Sigmoid colon (tissue), 7 donors: ENCODE data around the gene STAT5A. TPM values are rescaled to one million over a fixed set of nuclear protein-coding genes. Genes with fewer than 3 reads are reported as not detected.
A peak's percentile ranks its signal among the peaks of the same experiment; 100 is the strongest.

Source experiments
- DNase-seq: peaks from one replicate; pipeline ENCODE4 v3.0.0-alpha.2; 2019
- H3K27ac ChIP-seq, 4 donors: fragments of 200-600 bp; sonication (generic); one replicate each; pipeline ENCODE4 v1.5.1; 2016 to 2019; ENCODE audit warnings: mild to moderate bottlenecking in 1 of 4
- H3K27me3 ChIP-seq, 3 donors: fragments of 200-600 bp; sonication (generic); one replicate each; pipeline ENCODE4 v1.5.1; 2019; ENCODE audit warnings: mild to moderate bottlenecking in 1 of 3
- H3K36me3 ChIP-seq, 4 donors: fragments of 200-600 bp; sonication (generic); one replicate each; pipeline ENCODE4 v1.5.1; 2016 to 2019
- H3K4me1 ChIP-seq, 4 donors: fragments of 200-600 bp; sonication (generic); one replicate each; pipeline ENCODE4 v1.5.1; 2017 to 2019
- H3K4me3 ChIP-seq, 4 donors: fragments of 200-600 bp; sonication (generic); one replicate each; pipeline ENCODE4 v1.5.1; 2017 to 2019; ENCODE audit warnings: mild to moderate bottlenecking in 2 of 4, moderate library complexity in 1 of 4
- H3K9me3 ChIP-seq, 4 donors: fragments of 200-600 bp in 3 of 4; sonication (generic) in 3 of 4; one replicate each; pipeline versions ENCODE4 v1.5.1 to v1.6.1; 2013 to 2019
- CTCF ChIP-seq, 4 experiments: fragments of 450-650 bp in 3 of 4; fragments of 200-600 bp in 1 of 4; IDR thresholded peaks; one replicate each; pipeline ENCODE4 v1.5.1; 2016 to 2019; ENCODE audit warnings: antibody characterized with exemption in 4 of 4, mild to moderate bottlenecking in 3 of 4, moderate library complexity in 2 of 4
- EP300 ChIP-seq, 4 donors: sonication (generic); formaldehyde crosslinking; IDR thresholded peaks; one replicate each; pipeline ENCODE4 v1.6.1; 2017; ENCODE audit warnings: antibody characterized with exemption in 4 of 4
- POLR2A ChIP-seq, 2 donors: fragments of 450-650 bp; IDR thresholded peaks; one replicate each; pipeline ENCODE4 v1.6.1; 2016; ENCODE audit warnings: antibody characterized with exemption in 2 of 2, mild to moderate bottlenecking in 2 of 2, moderate library complexity in 2 of 2
- POLR2AphosphoS5 ChIP-seq, 4 donors: sonication (generic); formaldehyde crosslinking; IDR thresholded peaks; one replicate each; pipeline ENCODE4 v1.6.1; 2017; ENCODE audit warnings: antibody characterized with exemption in 4 of 4
- WGBS, 2 donors: extraction: QIAGEN DNeasy Blood & Tissue Kit; methylation state at CpG; one replicate each; pipeline ENCODE4 v1.1.7; 2013; 5-methylcytosine and 5-hydroxymethylcytosine counted together
- intact Hi-C: fragments of 100-400 bp; cut with DNase I; formaldehyde crosslinking; loops from one replicate; pipeline ENCODE4 v1.15.1; 2023
- polyA plus RNA-seq, 3 donors: library from polyadenylated mRNA; stranded (reverse); fragments of 200-250 nt; gene quantifications; one replicate each; pipeline ENCODE4 v1.2.3, GENCODE V29; 2013
- total RNA-seq, 4 donors: library from RNA; depleted of rRNA; stranded (reverse); fragments of >200 nt; gene quantifications; one replicate each; pipeline ENCODE4 v1.1.0, GENCODE V29; 2016
- donor health status: healthy with polysubstance abuse.
- donor health status: Bipolar disorder and iron deficiency.
- donor health status: healthy.

The STAT5A gene
- total and polyA plus RNA-seq, 7 donors: 7.4 to 91.0 (median 57.2) TPM

- Histone ChIP-seq H3K9me3 (no peaks in the 10 kb centered on the region), H3K36me3 (no peaks in the 10 kb centered on the region), H3K4me3 (no peak overlapping the region), H3K4me1 (peaks cover 0 to 85% (median 66%) of the 10 kb centered on the region in 4 donors), H3K27me3 (no peaks in the 10 kb centered on the region), H3K27ac (peak overlapping the region in 3 of 4 donors; percentile 52 to 94 (median 56))
- TF ChIP-seq CTCF (IDR thresholded peaks at IDR 0.05) (no peak), EP300 (IDR thresholded peaks at IDR 0.05) (no peak), POLR2AphosphoS5 (IDR thresholded peaks at IDR 0.05) (no peak), POLR2A (IDR thresholded peaks at IDR 0.05) (no peak)
- intact Hi-C loops: no loop called here
- 84% methylated on average over 3 of the region's 3 CpGs for WGBS, 2 donors
- DNase-seq: peak; percentile 14
Measured at GRCh38 chr17:42271006-42271778, 17.1 kb upstream of the STAT5A start.

GRCh38 chr17:42271779-42272035 lies 16.6 kb upstream of the STAT5A start:
- peaks cover 0 to 81% (median 65%) of the 10 kb centered on the region in 4 donors for H3K4me1 ChIP-seq
- DNase-seq: no peak
- intact Hi-C loops: no loop called here
- H3K27ac ChIP-seq: peak overlapping the region in 3 of 4 donors; percentile 52 to 94 (median 56)
- H3K9me3 ChIP-seq: no peaks in the 10 kb centered on the region
- H3K36me3 ChIP-seq: no peaks in the 10 kb centered on the region
- no peak for TF ChIP-seq EP300 (IDR thresholded peaks at IDR 0.05)
- TF ChIP-seq POLR2A (IDR thresholded peaks at IDR 0.05): no peak
- no peak for TF ChIP-seq CTCF (IDR thresholded peaks at IDR 0.05)
- no peak for TF ChIP-seq POLR2AphosphoS5 (IDR thresholded peaks at IDR 0.05)
- no peak overlapping the region for H3K4me3 ChIP-seq
- H3K27me3 ChIP-seq: no peaks in the 10 kb centered on the region

- no peaks in the 10 kb centered on the region for H3K27me3 ChIP-seq
- no peak overlapping the region for H3K4me3 ChIP-seq
- peaks cover 0 to 81% (median 65%) of the 10 kb centered on the region in 4 donors for H3K4me1 ChIP-seq
- no peak for DNase-seq
- 56 to 69% methylated on average over 7 of the region's 7 CpGs for WGBS, 2 donors
- no peaks in the 10 kb centered on the region for H3K9me3 ChIP-seq
- H3K27ac ChIP-seq: peak overlapping the region in 3 of 4 donors; percentile 52 to 94 (median 56)
- intact Hi-C loops: no loop called here
- peak in 2 of 4 donors; percentile 40 to 57 for TF ChIP-seq POLR2AphosphoS5 (IDR thresholded peaks at IDR 0.05)
- no peak for TF ChIP-seq EP300 (IDR thresholded peaks at IDR 0.05)
- H3K36me3 ChIP-seq: no peaks in the 10 kb centered on the region
Measured at GRCh38 chr17:42272162-42272907, 16.0 kb upstream of the STAT5A start.

GRCh38 chr17:42273474-42274252 lies 14.6 kb upstream of the STAT5A start:
- Histone ChIP-seq H3K4me1 (peaks cover 0 to 73% (median 67%) of the 10 kb centered on the region in 4 donors), H3K27ac (peak overlapping the region in 3 of 4 donors; percentile 14 to 94 (median 84))

More at GRCh38 chr17:42273474-42274252, 14.6 kb upstream of the STAT5A start:
- intact Hi-C loops: no loop called here
- H3K36me3 ChIP-seq: no peaks in the 10 kb centered on the region
- no peaks in the 10 kb centered on the region for H3K9me3 ChIP-seq
- DNase-seq: no peak
- TF ChIP-seq POLR2AphosphoS5 (IDR thresholded peaks at IDR 0.05) (no peak), POLR2A (IDR thresholded peaks at IDR 0.05) (no peak), EP300 (IDR thresholded peaks at IDR 0.05) (no peak), CTCF (IDR thresholded peaks at IDR 0.05) (no peak)
- H3K4me3 ChIP-seq: no peak overlapping the region
- no peaks in the 10 kb centered on the region for H3K27me3 ChIP-seq
- WGBS, 2 donors: 55 to 57% methylated on average over 7 of the region's 7 CpGs
